Fibroblast of pulmonary artery (primary cell): ENCODE data around the gene FAIM2.

Experiments
- DNase-seq: peaks from one replicate; pipeline ENCODE4 v3.0.0-alpha.2; 2010; ENCODE audit warnings: low read depth
- H3K4me3 ChIP-seq: replicated peaks from 2 replicates; pipeline ENCODE4 v1.5.1; 2011; ENCODE audit warnings: low read depth, mild to moderate bottlenecking, control low read depth, low read length, moderate library complexity
- CTCF ChIP-seq: IDR thresholded peaks from 2 replicates; pipeline ENCODE4 v1.5.1; 2011; ENCODE audit warnings: mild to moderate bottlenecking, control low read depth, low read length, inconsistent platforms; ENCODE audit errors: missing control alignments

Gene FAIM2

GRCh38 chr12:49948866-49949845, 45.5 kb upstream of the FAIM2 start:
- H3K4me3 ChIP-seq, result no peak overlapping the region
- DNase-seq, result no peak
- TF ChIP-seq CTCF, result no peak

DNA sequence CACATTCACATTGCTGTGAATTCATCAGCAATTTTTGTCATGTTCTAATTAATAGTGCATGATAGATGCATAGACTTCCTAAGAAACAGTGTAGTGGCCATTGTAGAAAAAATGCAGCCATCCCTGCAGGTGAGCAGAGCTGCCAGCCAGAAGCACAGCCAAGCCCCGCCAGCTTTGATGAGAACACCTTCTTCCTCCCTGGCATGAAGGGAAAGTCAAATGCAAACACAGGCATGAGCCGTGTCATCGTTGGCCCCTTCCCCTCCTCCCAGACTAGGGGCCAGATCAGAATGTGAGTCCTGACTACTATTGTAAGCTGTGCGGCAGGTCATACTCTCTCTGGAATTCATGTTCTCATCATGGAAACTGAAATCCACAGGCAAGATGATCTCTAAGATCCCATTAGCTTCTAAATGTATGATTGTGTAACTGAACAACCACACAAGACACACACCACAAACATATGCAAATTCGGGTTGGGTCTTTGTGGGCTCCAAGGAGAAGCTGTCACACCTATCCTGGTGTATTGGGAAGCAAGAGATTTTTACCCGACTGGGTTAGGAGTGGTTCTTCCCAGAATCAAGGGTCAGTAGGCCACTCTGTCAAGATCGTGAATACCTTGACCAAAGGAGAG, 44.0 kb upstream of the FAIM2 start:
- no peak for DNase-seq
- no peak overlapping the region for H3K4me3 ChIP-seq
- TF ChIP-seq CTCF, result no peak

DNA sequence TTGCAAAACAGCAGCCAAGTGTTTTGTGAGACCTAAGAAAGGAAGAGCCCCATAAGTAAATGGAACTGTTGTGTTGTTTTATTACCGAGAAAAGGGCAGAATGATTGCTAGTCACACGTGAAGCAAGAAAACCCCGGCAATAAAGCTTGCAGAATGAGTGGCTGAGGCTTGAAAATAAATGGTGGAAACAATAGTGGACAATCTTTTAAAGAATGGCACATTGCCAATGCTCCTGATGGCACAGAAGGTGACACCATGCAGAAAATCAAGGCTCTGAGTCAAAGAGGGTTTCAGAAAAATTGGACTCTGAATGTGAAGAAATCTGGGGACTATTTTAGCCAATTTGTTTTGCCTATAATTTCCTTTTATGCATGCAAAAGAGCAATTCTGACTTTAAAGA, 42.8 kb upstream of the FAIM2 start:
- no peak for DNase-seq
- H3K4me3 ChIP-seq, result no peak overlapping the region
- TF ChIP-seq CTCF, result no peak

- no peak overlapping the region for H3K4me3 ChIP-seq
- no peak for TF ChIP-seq CTCF
- no peak for DNase-seq
Measured at GRCh38 chr12:49946086-49946485, 42.4 kb upstream of the FAIM2 start.

GRCh38 chr12:49945394-49946080, 41.8 kb upstream of the FAIM2 start:
- peak; percentile 93 for TF ChIP-seq CTCF
- DNase-seq, result peak; percentile 80
- H3K4me3 ChIP-seq, result peak overlapping the region; percentile 24

DNA sequence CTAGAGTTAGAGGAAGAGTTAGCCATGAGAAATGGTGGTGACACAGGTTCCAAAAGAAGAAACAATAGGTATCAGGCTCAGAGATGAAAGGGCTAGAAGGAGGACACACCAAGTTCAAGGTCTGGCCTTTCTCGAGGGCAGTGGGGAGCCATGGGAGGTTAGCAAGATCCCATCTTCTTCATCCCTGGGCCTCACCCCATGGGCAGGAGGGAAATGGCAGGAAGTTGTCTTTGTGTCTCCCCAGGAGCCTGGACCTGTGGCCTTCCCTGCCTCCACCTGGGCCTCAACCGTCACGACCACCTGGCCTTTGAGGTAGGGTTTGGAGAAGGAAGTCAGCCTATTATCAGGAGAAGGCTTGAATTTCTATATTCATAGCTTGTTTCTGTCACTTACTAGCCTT, 41.0 kb upstream of the FAIM2 start:
- H3K4me3 ChIP-seq, result no peak overlapping the region
- TF ChIP-seq CTCF, result no peak
- DNase-seq, result no peak
